ENCODE results near the gene ARHGEF3.

Gene ARHGEF3

GRCh38 chr3:56800130-56800831, 1.5 kb downstream of the ARHGEF3 start:
- H3K27ac ChIP-seq, result peak overlapping the region in 13 of 21 experiments; percentile 21 to 84 (median 71)
- H3K4me3 ChIP-seq, result peak overlapping the region; percentile 44 to 74 (median 67)

- H3K27ac ChIP-seq, result peak overlapping the region in 14 of 21 experiments; percentile 13 to 84 (median 50)
- H3K4me3 ChIP-seq, result peak overlapping the region; percentile 12 to 74 (median 37)
Measured at GRCh38 chr3:56799251-56799882, 2.4 kb downstream of the ARHGEF3 start.

GRCh38 chr3:56796996-56797395, 4.8 kb downstream of the ARHGEF3 start:
- no peak overlapping the region for H3K4me3 ChIP-seq
- H3K27ac ChIP-seq, result peak overlapping the region in 3 of 21 experiments; percentile 10 to 84 (median 63)

GRCh38 chr3:56796202-56796601, 5.5 kb downstream of the ARHGEF3 start:
- peak overlapping the region in 5 of 21 experiments; percentile 6 to 84 (median 37) for H3K27ac ChIP-seq
- H3K4me3 ChIP-seq, result no peak overlapping the region

GRCh38 chr3:56795829-56796185, 5.9 kb downstream of the ARHGEF3 start:
- Histone ChIP-seq H3K27ac (peak overlapping the region in 5 of 21 experiments; percentile 6 to 84 (median 24)), H3K4me3 (no peak overlapping the region)

GRCh38 chr3:56795097-56795828, 6.5 kb downstream of the ARHGEF3 start:
- H3K27ac ChIP-seq, result peak overlapping the region in 4 of 21 experiments; percentile 6 to 84 (median 44)
- no peak overlapping the region for H3K4me3 ChIP-seq

GRCh38 chr3:56792193-56792592, 9.6 kb downstream of the ARHGEF3 start:
- no peak overlapping the region for H3K4me3 ChIP-seq

GRCh38 chr3:56790016-56790821, 11.5 kb downstream of the ARHGEF3 start:
- no peak overlapping the region for H3K4me3 ChIP-seq
- peak overlapping the region in 12 of 21 experiments; percentile 13 to 93 (median 53) for H3K27ac ChIP-seq

More at GRCh38 chr3:56792193-56792592, 9.6 kb downstream of the ARHGEF3 start:
- no peak overlapping the region for H3K27ac ChIP-seq

GRCh38 chr3:56789076-56789475, 12.7 kb downstream of the ARHGEF3 start:
- no peak overlapping the region for H3K4me3 ChIP-seq
- peak overlapping the region in 12 of 21 experiments; percentile 3 to 93 (median 58) for H3K27ac ChIP-seq

GRCh38 chr3:56788521-56788920, 13.2 kb downstream of the ARHGEF3 start:
- peak overlapping the region in 15 of 21 experiments; percentile 1 to 93 (median 59) for H3K27ac ChIP-seq

GRCh38 chr3:56787784-56788256, 13.9 kb downstream of the ARHGEF3 start:
- Histone ChIP-seq H3K4me3 (no peak overlapping the region), H3K27ac (peak overlapping the region in 13 of 21 experiments; percentile 1 to 93 (median 64))

More at GRCh38 chr3:56788521-56788920, 13.2 kb downstream of the ARHGEF3 start:
- H3K4me3 ChIP-seq, result no peak overlapping the region

GRCh38 chr3:56787258-56787775, 14.4 kb downstream of the ARHGEF3 start:
- peak overlapping the region in 12 of 21 experiments; percentile 20 to 93 (median 66) for H3K27ac ChIP-seq
- no peak overlapping the region for H3K4me3 ChIP-seq

- Histone ChIP-seq H3K27ac (peak overlapping the region in 18 of 21 experiments; percentile 10 to 93 (median 78)), H3K4me3 (no peak overlapping the region)
Measured at GRCh38 chr3:56785499-56785898, 16.2 kb downstream of the ARHGEF3 start.

- Histone ChIP-seq H3K4me3 (no peak overlapping the region), H3K27ac (peak overlapping the region in 20 of 21 experiments; percentile 10 to 93 (median 74))
Measured at GRCh38 chr3:56784448-56785001, 17.2 kb downstream of the ARHGEF3 start.

GRCh38 chr3:56783644-56784447, 17.9 kb downstream of the ARHGEF3 start:
- H3K4me3 ChIP-seq, result no peak overlapping the region
- H3K27ac ChIP-seq, result peak overlapping the region in 20 of 21 experiments; percentile 12 to 93 (median 74)

- Histone ChIP-seq H3K4me3 (no peak overlapping the region), H3K27ac (peak overlapping the region in 20 of 21 experiments; percentile 12 to 93 (median 74))
Measured at GRCh38 chr3:56782906-56783305, 18.8 kb downstream of the ARHGEF3 start.

GRCh38 chr3:56782215-56782614, 19.5 kb downstream of the ARHGEF3 start:
- Histone ChIP-seq H3K4me3 (no peak overlapping the region), H3K27ac (peak overlapping the region in 16 of 21 experiments; percentile 8 to 93 (median 78))

- H3K27ac ChIP-seq, result peak overlapping the region in 11 of 21 experiments; percentile 10 to 93 (median 79)
- H3K4me3 ChIP-seq, result no peak overlapping the region
Measured at GRCh38 chr3:56781762-56782161, 20.0 kb downstream of the ARHGEF3 start.

Measured in skin epidermis (tissue), 12 donors.